Body of pancreas (tissue), 4 donors: ENCODE data around the gene KRTAP4-1.

Source experiments
- CTCF ChIP-seq, 7 experiments: fragments of 450-650 bp in 4 of 7; fragments of 200-600 bp in 3 of 7; sonication (generic) in 3 of 7; IDR thresholded peaks; one replicate each; pipeline ENCODE4 v1.5.1; 2016 to 2019; ENCODE audit warnings: antibody characterized with exemption in 7 of 7
- POLR2A ChIP-seq, 3 donors: fragments of 450-650 bp; IDR thresholded peaks; one replicate each; pipeline ENCODE4 v1.6.1; 2016; ENCODE audit warnings: antibody characterized with exemption in 3 of 3, mild to moderate bottlenecking in 2 of 3

DNA sequence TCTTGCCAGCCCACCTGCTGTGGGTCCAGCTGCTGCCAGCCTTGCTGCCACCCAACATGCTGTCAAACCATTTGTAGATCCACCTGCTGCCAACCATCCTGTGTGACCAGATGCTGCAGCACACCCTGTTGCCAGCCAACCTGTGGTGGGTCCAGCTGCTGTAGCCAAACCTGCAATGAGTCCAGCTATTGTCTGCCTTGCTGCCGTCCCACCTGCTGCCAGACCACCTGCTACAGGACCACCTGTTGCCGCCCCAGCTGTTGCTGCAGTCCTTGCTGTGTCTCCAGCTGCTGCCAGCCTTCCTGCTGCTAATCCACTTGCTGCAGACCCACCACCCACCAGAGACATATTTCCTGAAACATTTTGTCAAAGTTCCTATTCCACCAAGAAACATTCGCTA is 5.6 kb upstream of the KRTAP4-1 start:
- TF ChIP-seq CTCF (IDR thresholded peaks at IDR 0.05) (no peak), POLR2A (IDR thresholded peaks at IDR 0.05) (no peak)
